Measurements from ENCODE around the gene SPIN3.

Gene SPIN3

GRCh38 chrX:56943264-56943663 is 52.1 kb downstream of the SPIN3 start:
- Mint-ChIP-seq H3K9me3 (no peaks in the 10 kb centered on the region), H3K4me1 (ENCODE audit: low read depth) (no peaks in the 10 kb centered on the region), H3K36me3 (ENCODE audit: low read depth) (peaks cover 4% of the 10 kb centered on the region), H3K4me3 (no peak overlapping the region), H3K27ac (no peak overlapping the region), H3K27me3 (no peaks in the 10 kb centered on the region)

Measured in stimulated activated naive CD8-positive, alpha-beta T cell treated with anti-CD3 and anti-CD28 coated beads, Interleukin-15, Interleukin-2, amounts not matched to agents 100 ng/mL and 50 ng/mL, for 24 hours (primary cell).